ENCODE data around the gene UBA6.

UBA6 gene

GRCh38 chr4:67632492-67632891, 68.5 kb downstream of the UBA6 start:
- DNase-seq = no peak
- H3K36me3 ChIP-seq (replicated peaks) = peaks cover 22% of the 10 kb centered on the region

GRCh38 chr4:67624939-67625338, 76.0 kb downstream of the UBA6 start:
- H3K27me3 ChIP-seq (replicated peaks) = no peaks in the 10 kb centered on the region
- H3K27ac ChIP-seq = no peak overlapping the region
- peaks cover 47% of the 10 kb centered on the region for H3K36me3 ChIP-seq (replicated peaks)
- DNase-seq = no peak
- TF ChIP-seq CTCF (IDR thresholded peaks at IDR 0.05; ENCODE audit: low read depth, low read length, missing control alignments) = no peak
- no peak overlapping the region for H3K4me3 ChIP-seq (ENCODE audit: low read depth, low read length)
- in situ Hi-C loops (cut with HindIII; ENCODE audit: low pct_ligation_motif_present, low sequenced_read_pairs) = no loop called here

More at GRCh38 chr4:67632492-67632891, 68.5 kb downstream of the UBA6 start:
- Histone ChIP-seq H3K4me3 (ENCODE audit: low read depth, low read length) (no peak overlapping the region), H3K27me3 (replicated peaks) (no peaks in the 10 kb centered on the region), H3K27ac (no peak overlapping the region)
- TF ChIP-seq CTCF (IDR thresholded peaks at IDR 0.05; ENCODE audit: low read depth, low read length, missing control alignments) = no peak
- in situ Hi-C loops (cut with HindIII; ENCODE audit: low pct_ligation_motif_present, low sequenced_read_pairs) = no loop called here

- in situ Hi-C loops (cut with HindIII; ENCODE audit: low pct_ligation_motif_present, low sequenced_read_pairs) = no loop called here
- DNase-seq = no peak
- Histone ChIP-seq H3K4me3 (ENCODE audit: low read depth, low read length) (no peak overlapping the region), H3K36me3 (replicated peaks) (peaks cover 30% of the 10 kb centered on the region), H3K27me3 (replicated peaks) (no peaks in the 10 kb centered on the region), H3K27ac (no peak overlapping the region)
- no peak for TF ChIP-seq CTCF (IDR thresholded peaks at IDR 0.05; ENCODE audit: low read depth, low read length, missing control alignments)
These were observed 84.5 kb downstream of the UBA6 start for GRCh38 chr4:67616478-67616877.

- Histone ChIP-seq H3K27ac (no peak overlapping the region), H3K4me3 (ENCODE audit: low read depth, low read length) (no peak overlapping the region), H3K27me3 (replicated peaks) (no peaks in the 10 kb centered on the region), H3K36me3 (replicated peaks) (peaks cover 21% of the 10 kb centered on the region)
- in situ Hi-C loops (cut with HindIII; ENCODE audit: low pct_ligation_motif_present, low sequenced_read_pairs) = no loop called here
- no peak for TF ChIP-seq CTCF (IDR thresholded peaks at IDR 0.05; ENCODE audit: low read depth, low read length, missing control alignments)
- no peak for DNase-seq
These were observed 85.8 kb downstream of the UBA6 start for GRCh38 chr4:67615119-67615518.

GRCh38 chr4:67614186-67614585, 86.8 kb downstream of the UBA6 start:
- TF ChIP-seq CTCF (IDR thresholded peaks at IDR 0.05; ENCODE audit: low read depth, low read length, missing control alignments) = no peak
- in situ Hi-C loops (cut with HindIII; ENCODE audit: low pct_ligation_motif_present, low sequenced_read_pairs) = no loop called here
- H3K27me3 ChIP-seq (replicated peaks) = no peaks in the 10 kb centered on the region
- no peak overlapping the region for H3K4me3 ChIP-seq (ENCODE audit: low read depth, low read length)
- DNase-seq = no peak
- H3K36me3 ChIP-seq (replicated peaks) = peaks cover 18% of the 10 kb centered on the region
- H3K27ac ChIP-seq = no peak overlapping the region

- Histone ChIP-seq H3K27me3 (replicated peaks) (no peaks in the 10 kb centered on the region), H3K27ac (no peak overlapping the region), H3K4me3 (ENCODE audit: low read depth, low read length) (no peak overlapping the region), H3K36me3 (replicated peaks) (no peaks in the 10 kb centered on the region)
- DNase-seq = no peak
- in situ Hi-C loops (cut with HindIII; ENCODE audit: low pct_ligation_motif_present, low sequenced_read_pairs) = no loop called here
- TF ChIP-seq CTCF (IDR thresholded peaks at IDR 0.05; ENCODE audit: low read depth, low read length, missing control alignments) = no peak
These were observed 92.9 kb downstream of the UBA6 start for GRCh38 chr4:67608027-67608426.
